Measurements from ENCODE around the gene SLC3A2. TPM values are rescaled to one million over a fixed set of nuclear protein-coding genes. Genes with fewer than 3 reads are reported as not detected.

SLC3A2 gene
- total RNA-seq, 4 donors from 2014 or later: 108 to 148 (median 133) TPM

GRCh38 chr11:62922653-62923431 lies 42.1 kb downstream of the SLC3A2 start:
- Histone ChIP-seq H3K4me3 (no peak overlapping the region), H3K36me3 (no peaks in the 10 kb centered on the region), H3K27me3 (peaks cover 0 to 74% of the 10 kb centered on the region in 2 donors), H3K4me1 (peaks cover 0 to 50% (median 26%) of the 10 kb centered on the region in 4 donors), H3K9me3 (peaks cover 0 to 8% (median 0%) of the 10 kb centered on the region in 4 donors), H3K27ac (no peak overlapping the region)
- no peak for DNase-seq (ENCODE audit: low spot score in 2 of 2)
- 25 to 35% methylated on average over 17 to 20 of the region's 24 CpGs for WGBS, 2 donors
- TF ChIP-seq EP300 (IDR thresholded peaks at IDR 0.05) (no peak), CTCF (IDR thresholded peaks at IDR 0.05) (no peak), POLR2A (IDR thresholded peaks at IDR 0.05) (no peak)

- no peak for DNase-seq (ENCODE audit: low spot score in 2 of 2)
- no peak for TF ChIP-seq CTCF (IDR thresholded peaks at IDR 0.05)
- TF ChIP-seq POLR2A (IDR thresholded peaks at IDR 0.05): no peak
- TF ChIP-seq EP300 (IDR thresholded peaks at IDR 0.05): no peak
- H3K27ac ChIP-seq: no peak overlapping the region
- H3K4me3 ChIP-seq: peak overlapping the region in 2 of 4 donors; percentile 13 to 15
- H3K4me1 ChIP-seq: peaks cover 0 to 50% (median 26%) of the 10 kb centered on the region in 4 donors
- no peaks in the 10 kb centered on the region for H3K36me3 ChIP-seq
- WGBS, 2 donors: 12 to 22% methylated on average over 26 of the region's 52 CpGs
- peaks cover 0 to 84% of the 10 kb centered on the region in 2 donors for H3K27me3 ChIP-seq
- peaks cover 0 to 8% (median 0%) of the 10 kb centered on the region in 4 donors for H3K9me3 ChIP-seq
Observed at GRCh38 chr11:62923601-62924411, 43.1 kb downstream of the SLC3A2 start.

- H3K4me3 ChIP-seq: peak overlapping the region in 1 of 4 donors; percentile 42
- no peak overlapping the region for H3K27ac ChIP-seq
- no peak for DNase-seq (ENCODE audit: low spot score in 2 of 2)
- TF ChIP-seq POLR2A (IDR thresholded peaks at IDR 0.05): no peak
- TF ChIP-seq CTCF (IDR thresholded peaks at IDR 0.05): no peak
- no peak for TF ChIP-seq EP300 (IDR thresholded peaks at IDR 0.05)
- H3K9me3 ChIP-seq: peaks cover 0 to 8% (median 0%) of the 10 kb centered on the region in 4 donors
- peaks cover 0 to 50% (median 26%) of the 10 kb centered on the region in 4 donors for H3K4me1 ChIP-seq
- 39 to 50% methylated on average over 14 of the region's 14 CpGs for WGBS, 2 donors
- H3K36me3 ChIP-seq: no peaks in the 10 kb centered on the region
- H3K27me3 ChIP-seq: peaks cover 0 to 84% of the 10 kb centered on the region in 2 donors
Observed at GRCh38 chr11:62925308-62925707, 44.6 kb downstream of the SLC3A2 start.

GRCh38 chr11:62925745-62926679 lies 45.3 kb downstream of the SLC3A2 start:
- Histone ChIP-seq H3K36me3 (no peaks in the 10 kb centered on the region), H3K4me1 (peaks cover 0 to 47% (median 25%) of the 10 kb centered on the region in 4 donors), H3K27ac (no peak overlapping the region), H3K27me3 (peaks cover 0 to 78% of the 10 kb centered on the region in 2 donors), H3K4me3 (peak overlapping the region in 3 of 4 donors; percentile 8 to 42 (median 41)), H3K9me3 (peaks cover 0 to 8% (median 0%) of the 10 kb centered on the region in 4 donors)
- no peak for DNase-seq (ENCODE audit: low spot score in 2 of 2)
- TF ChIP-seq POLR2A (IDR thresholded peaks at IDR 0.05) (no peak), CTCF (IDR thresholded peaks at IDR 0.05) (no peak), EP300 (IDR thresholded peaks at IDR 0.05) (no peak)
- 18 to 27% methylated on average over 68 to 70 of the region's 71 CpGs for WGBS, 2 donors
